Keratinocyte (primary cell): ENCODE results near the gene MYORG.

Experiments used
- CTCF ChIP-seq, 3 experiments: IDR thresholded peaks in 1 of 3; conservative IDR thresholded peaks in 1 of 3; optimal IDR thresholded peaks in 1 of 3; 2 replicates in 2 of 3; 3 replicates in 1 of 3; pipeline versions ENCODE3 to v1.5.1; 2011; ENCODE audit warnings: low read length in 3 of 3, mild to moderate bottlenecking in 3 of 3, moderate library complexity in 2 of 3, control low read depth in 1 of 3, inconsistent platforms in 1 of 3; ENCODE audit not compliant: insufficient read depth in 2 of 3; ENCODE audit errors: extremely low read depth in 1 of 3
- EZH2 ChIP-seq: IDR thresholded peaks from one replicate; pipeline ENCODE4 v1.6.1; 2012; ENCODE audit warnings: inconsistent platforms, mild to moderate bottlenecking, low read length, moderate library complexity

- TF ChIP-seq CTCF (optimal IDR thresholded peaks at IDR 0.05 in 1 of 3, IDR thresholded peaks at IDR 0.05 in 1 of 3, conservative IDR thresholded peaks at IDR 0.05 in 1 of 3; ENCODE audit: extremely low read depth in 1 of 3, insufficient read depth in 2 of 3, low read length in 3 of 3) (no peak), EZH2 (no peak)
Measured at GRCh38 chr9:34371886-34372466, 4.7 kb downstream of the MYORG start.
